NCI-H2227 (cell line): Measurements from ENCODE around the gene TIAM2.
"Not testable (repeated sequence)": the region's sequence is repeated elsewhere in the genome, so short reads cannot be mapped to it uniquely, and the experiment has no call there.

ENCODE experiments used
- DNase-seq: peaks from one replicate; lab custom pipeline; 2025; ENCODE audit not compliant: unreplicated experiment; lab: John Stamatoyannopoulos, UW

TIAM2 gene

DNA sequence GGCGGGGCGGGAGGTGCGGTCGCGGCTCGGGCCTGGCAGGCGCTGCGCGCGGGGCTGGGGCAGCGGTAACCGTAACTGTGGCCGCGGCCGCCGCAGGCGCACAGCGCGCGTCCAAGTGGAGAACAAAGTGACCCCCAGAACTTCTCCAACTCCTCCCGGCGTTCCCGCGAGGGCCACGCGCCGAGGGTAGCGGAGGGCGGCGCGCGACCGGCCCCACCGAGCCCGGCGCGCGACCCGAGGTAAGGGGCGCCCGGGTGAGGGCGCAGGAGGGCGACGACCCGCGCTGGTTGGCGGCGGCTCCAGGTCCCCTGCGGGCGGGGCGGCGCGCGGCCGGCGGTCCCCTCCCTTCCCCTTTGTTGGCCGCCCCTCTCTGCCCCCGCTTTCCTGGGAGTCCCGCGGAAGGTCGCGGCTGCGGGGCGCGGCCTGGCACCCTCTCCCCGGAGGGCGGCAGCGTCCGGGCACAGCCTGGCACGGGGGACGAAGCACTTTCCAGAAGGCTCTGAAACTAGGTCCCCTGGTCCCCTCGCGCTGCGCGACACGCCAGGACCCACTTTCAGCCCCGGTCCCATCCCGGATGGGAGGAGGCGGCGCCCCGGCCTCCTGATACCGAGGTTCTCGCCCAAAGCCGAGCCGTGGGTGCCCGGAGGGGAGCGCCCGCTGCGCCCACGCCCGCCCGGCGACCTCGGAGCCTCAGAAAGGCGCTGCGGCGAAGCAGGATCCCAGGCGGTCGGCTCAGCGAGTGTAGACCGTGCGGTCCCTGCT, at the start of gene TIAM2:
TSS of gene TIAM2 (plus strand) at position 62 of the 762 bp plus-strand sequence. CDS start 133,909 bp downstream, outside the sequence.
- peak; percentile 13 for DNase-seq

DNA sequence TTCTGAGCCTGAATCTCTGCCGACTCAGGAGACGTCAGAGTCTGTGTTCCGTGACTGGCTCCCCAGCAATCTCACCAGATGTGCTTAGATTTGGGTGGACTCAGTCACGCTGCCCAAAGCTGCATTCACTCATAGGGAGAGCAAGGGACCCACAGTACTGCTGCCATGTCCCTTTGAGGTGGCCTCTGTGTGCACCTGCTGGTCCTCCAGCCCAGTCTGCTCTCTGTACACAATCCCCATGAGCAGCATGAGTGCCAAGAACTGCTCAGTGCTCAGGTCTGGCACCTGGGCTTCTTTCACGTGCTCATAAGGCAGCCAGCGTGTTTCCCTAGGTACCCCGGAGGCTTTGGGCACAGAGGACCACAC, 44.2 kb upstream of the TIAM2 start:
- DNase-seq = no peak

- DNase-seq = no peak
Measured at GRCh38 chr6:154951345-154952200, 43.5 kb upstream of the TIAM2 start.

DNA sequence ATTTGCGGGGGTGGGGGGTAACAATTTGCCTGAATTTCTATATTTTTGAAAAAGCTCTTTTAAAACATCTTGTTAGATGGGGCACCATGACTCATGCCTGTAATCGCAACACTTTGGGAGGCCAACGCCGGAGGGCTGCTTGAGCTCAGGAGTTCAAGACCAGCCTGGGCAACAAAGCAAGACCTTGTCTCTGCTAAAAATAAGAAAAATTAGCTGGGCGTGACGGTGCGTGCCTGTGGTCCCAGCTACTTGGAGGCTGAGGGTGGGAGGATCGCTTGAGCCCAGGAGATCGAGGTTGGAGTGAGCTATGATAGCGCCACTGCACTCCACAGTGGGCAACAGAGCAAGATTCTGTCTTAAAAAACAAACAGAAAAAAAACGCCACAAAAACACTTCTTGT, 41.5 kb upstream of the TIAM2 start:
- no peak for DNase-seq

GRCh38 chr6:154954347-154954746, 40.8 kb upstream of the TIAM2 start:
- no peak for DNase-seq

DNA sequence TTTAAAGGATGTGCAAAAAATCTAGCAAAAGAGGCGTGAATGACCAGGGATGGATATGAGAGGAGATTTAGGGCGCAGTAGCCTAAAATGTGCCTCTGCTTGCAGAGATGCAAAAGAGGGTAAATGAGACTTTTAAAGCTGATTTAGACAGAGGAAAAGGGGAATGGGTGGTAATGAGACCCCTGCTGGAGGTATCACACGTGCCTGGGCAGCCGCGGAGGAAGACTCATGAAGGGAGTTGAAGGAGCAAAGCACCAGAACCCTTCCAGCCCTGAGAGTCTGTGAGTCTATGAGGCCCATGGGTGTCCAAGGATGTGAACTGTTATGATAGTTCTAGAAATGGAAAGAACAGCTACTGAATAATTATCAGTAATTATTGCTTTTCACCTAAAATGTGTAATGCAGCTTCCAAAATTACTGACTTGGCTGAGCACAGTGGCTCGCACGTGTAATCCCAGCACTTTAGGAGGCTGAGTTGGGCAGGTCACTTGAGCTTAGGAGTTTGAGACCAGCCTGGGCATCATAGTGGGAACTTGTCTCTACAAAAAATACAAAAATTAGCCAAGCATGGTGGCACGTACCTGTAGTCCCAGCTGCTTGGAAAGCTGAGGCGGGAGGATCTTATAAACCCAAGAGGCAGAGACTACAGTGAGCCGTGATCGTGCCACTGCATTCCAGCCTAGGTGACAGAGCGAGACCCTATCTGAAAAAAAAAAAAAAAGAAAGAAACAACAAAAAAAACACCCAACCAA, 38.2 kb upstream of the TIAM2 start:
- DNase-seq = no peak

GRCh38 chr6:154958469-154958868, 36.6 kb upstream of the TIAM2 start:
- no peak for DNase-seq

DNA sequence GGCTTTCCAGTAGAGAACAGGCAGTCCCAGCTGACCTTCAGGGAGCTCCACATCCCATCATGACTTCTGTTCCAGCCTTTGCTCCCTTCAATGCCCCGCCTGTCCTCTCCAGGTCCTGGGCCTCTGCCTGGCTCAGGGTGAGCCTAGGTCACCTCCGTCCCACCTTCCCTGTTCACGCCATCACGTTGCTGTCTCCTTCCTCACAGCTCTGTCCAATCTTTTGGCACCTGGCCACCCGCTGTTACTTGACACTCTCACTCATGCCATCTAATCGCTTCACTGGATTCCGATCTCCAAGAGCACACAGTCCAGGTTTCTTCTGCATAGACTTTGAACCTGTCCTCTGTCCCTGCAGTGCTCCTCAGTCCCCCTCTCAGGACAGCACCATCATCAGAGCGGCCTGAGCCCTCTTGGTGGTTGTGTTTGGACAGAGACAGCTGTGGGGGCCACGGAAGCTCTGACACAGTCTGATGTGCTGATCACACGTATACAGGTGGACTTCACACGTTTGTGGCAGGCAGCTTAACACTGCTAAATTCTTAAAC, 34.7 kb upstream of the TIAM2 start:
- no peak for DNase-seq

DNA sequence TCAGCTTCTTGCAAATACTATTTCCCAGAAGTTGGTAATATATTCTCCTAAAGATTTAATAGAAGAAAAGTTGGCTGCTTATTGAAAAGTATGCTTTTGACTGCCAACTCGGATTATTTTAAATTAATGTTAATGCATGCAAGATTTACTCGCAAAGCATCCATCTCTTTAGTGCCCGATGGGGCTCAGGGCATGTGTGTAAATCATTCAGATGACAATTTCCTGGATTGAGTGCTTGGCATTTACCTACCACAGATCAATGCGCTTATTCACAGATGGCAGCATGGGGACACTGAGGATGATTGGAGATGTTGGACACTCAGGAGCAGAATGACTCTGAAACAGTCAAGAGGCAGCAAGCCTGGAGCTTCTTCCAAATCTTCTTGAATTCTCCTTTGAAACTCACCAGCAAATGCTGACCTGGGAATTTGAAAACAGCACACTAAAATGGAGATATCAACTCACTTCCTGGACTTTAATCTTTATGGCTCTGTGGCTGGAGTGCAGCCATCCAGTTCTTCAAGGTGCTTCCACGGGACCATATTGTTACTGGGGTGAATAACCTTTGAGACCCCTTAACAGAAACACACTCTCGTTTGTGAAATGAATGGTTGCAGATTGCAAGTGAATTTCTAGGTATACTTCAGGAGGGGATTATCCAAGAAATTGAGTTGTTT, 34.1 kb upstream of the TIAM2 start:
- no peak for DNase-seq

GRCh38 chr6:154962753-154963152, 32.4 kb upstream of the TIAM2 start:
- DNase-seq = no peak

- DNase-seq = not testable (repeated sequence)
Measured at GRCh38 chr6:154966065-154966770, 28.9 kb upstream of the TIAM2 start.

- DNase-seq = no peak
Measured at GRCh38 chr6:154969796-154970195, 25.3 kb upstream of the TIAM2 start.

DNA sequence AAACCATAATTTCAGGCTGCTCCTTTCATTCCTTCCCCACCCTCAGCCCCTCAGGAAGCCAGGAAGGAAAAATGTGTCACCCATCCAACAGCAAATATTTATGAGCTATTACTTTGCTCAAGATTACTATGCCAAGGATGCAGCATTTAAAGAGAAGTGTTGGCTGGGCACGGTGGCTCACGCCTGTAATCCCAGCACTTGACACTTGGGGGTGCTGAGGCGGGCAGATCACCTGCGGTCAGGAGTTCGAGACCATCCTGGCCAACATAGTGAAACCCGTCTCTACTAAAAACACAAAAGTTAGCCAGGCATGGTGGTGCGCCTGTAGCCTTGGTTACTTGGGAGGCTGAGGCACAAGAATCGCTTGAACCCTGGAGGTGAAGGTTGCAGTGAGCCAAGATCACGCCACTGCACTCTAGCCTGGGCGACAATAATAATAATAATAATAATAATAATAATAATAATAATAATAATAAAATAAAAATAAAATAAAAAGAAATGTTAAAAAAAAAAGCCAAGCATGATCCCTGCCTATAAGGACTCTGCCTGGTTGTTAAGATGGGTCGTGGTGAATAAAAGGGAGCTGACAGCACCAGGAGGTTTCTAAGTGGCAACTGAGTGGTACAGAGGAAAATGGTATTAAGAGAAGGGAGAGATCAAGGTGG, 20.5 kb upstream of the TIAM2 start:
- no peak for DNase-seq

GRCh38 chr6:154977588-154977987, 17.5 kb upstream of the TIAM2 start:
- DNase-seq = no peak

DNA sequence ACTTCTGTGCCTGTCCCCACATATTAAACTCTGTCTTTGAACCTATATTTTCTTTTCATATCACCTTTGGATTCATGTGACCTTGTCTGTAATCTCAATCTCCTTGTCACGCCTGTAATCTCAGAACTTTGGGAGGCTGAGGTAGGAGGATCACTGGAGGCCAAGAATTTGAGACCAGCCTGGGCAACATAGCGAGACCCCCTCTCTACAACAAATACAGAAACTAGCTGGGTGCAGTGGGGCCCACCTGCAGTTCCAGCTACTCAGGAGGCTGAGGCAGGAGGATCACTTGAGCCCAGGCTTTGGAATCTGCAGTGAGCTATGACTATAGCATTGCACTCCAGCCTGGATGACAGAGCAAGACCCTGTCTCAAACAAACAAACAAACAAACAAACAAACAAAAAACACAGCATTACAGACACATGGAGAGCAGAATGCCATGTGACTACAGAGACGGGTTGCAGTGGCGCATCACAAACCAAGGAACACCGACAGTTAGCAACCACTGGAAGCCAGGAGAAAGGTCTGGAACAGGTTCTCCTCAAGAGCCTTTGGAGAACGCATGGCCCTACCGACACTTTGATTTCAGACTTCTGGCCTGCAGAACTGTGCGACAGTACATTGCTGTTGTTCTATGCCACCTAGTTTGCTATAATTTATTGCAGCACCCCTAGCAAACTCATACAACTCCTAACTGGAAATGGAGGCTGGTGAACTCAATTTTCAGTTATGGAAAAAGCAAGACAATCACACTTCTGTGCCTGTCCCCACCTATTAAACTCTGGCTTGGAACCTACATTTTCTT, 14.6 kb upstream of the TIAM2 start:
- DNase-seq = no peak

DNA sequence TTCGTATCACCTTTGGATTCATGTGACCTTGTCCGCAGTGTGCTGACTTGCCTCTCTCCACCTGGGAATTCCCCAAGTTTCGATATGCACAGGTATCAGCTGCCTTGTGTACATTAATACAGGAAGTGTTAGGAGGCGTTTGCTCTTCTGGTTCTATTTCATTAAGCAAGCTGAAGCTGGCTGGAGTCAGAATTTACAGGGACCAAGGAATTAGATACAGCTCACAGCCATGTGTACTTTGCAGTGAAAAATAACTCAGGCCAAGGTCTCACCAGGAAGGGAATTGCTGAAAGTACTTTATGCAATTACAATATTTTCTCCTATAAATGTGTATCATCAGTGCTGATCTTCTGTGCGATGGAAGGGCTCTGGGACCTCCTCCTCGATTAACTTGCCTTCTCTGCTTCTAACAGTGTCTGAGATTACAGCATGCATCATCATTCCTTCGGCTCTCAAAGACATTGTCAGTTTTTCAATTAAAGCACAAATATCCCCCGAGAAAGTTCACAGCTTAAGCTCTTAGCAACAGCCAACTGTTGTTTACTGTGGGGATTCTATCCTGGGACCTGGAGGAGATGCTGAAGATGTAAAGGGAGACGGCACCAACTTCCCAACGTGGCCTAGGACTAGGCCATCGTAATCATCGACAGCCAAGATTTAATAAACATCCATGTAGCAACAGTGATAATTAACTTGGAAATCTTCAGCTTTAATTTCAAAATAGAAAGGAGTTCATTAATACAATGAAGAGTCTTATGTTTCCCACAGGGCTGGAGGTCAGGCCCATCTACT, 13.8 kb upstream of the TIAM2 start:
- peak; percentile 34 for DNase-seq

GRCh38 chr6:154984146-154984545, 11.0 kb upstream of the TIAM2 start:
- no peak for DNase-seq

- no peak for DNase-seq
Measured at GRCh38 chr6:154986787-154987235, 8.3 kb upstream of the TIAM2 start.
